Left ventricle myocardium inferior (tissue), 1 donor: ENCODE measurements around the gene ITPRID2. TPM values are rescaled to one million over a fixed set of nuclear protein-coding genes. Genes with fewer than 3 reads are reported as not detected.

Experiments
- DNase-seq: peaks from one replicate; pipeline ENCODE4 v3.0.0-alpha.2; 2020
- H3K27ac ChIP-seq: fragments of 200-600 bp; replicated peaks from 2 replicates; pipeline ENCODE4 v1.8.0; 2021
- H3K27me3 ChIP-seq: fragments of 200-600 bp; 2 replicates; pipeline ENCODE4 v1.8.0; 2021; ENCODE audit warnings: low read depth
- H3K36me3 ChIP-seq: fragments of 200-600 bp; 2 replicates; pipeline ENCODE4 v1.8.0; 2021
- H3K4me1 ChIP-seq: fragments of 200-600 bp; 2 replicates; pipeline ENCODE4 v1.8.0; 2021
- H3K4me3 ChIP-seq: fragments of 200-600 bp; 2 replicates; pipeline ENCODE4 v1.8.0; 2021; ENCODE audit warnings: mild to moderate bottlenecking, moderate library complexity
- H3K9me3 ChIP-seq: fragments of 200-600 bp; replicated peaks from 2 replicates; pipeline ENCODE4 v1.8.0; 2021
- CTCF ChIP-seq: fragments of 200-600 bp; IDR thresholded peaks from 2 replicates; pipeline ENCODE4 v1.8.0; 2021; ENCODE audit warnings: antibody characterized with exemption, mild to moderate bottlenecking, borderline replicate concordance
- intact Hi-C: fragments of 100-400 bp; cut with micrococcal nuclease; formaldehyde crosslinking; loops from one replicate; pipeline ENCODE4 v1.11.0; 2022
- total RNA-seq: library from RNA; stranded (reverse); fragmentation: NEBNext Ultra II Directional; extraction: Animal tissue kit (Norgen Biotek cat#: 25700); gene quantifications from one replicate; pipeline ENCODE4 v1.2.1, GENCODE V29; 2021
- donor health status: DM: no; HTN: yes; CAD: no; lungs with severe emphysema.

ITPRID2 gene
- total RNA-seq, 1 donor from 2014 or later = 76.0 TPM

DNA sequence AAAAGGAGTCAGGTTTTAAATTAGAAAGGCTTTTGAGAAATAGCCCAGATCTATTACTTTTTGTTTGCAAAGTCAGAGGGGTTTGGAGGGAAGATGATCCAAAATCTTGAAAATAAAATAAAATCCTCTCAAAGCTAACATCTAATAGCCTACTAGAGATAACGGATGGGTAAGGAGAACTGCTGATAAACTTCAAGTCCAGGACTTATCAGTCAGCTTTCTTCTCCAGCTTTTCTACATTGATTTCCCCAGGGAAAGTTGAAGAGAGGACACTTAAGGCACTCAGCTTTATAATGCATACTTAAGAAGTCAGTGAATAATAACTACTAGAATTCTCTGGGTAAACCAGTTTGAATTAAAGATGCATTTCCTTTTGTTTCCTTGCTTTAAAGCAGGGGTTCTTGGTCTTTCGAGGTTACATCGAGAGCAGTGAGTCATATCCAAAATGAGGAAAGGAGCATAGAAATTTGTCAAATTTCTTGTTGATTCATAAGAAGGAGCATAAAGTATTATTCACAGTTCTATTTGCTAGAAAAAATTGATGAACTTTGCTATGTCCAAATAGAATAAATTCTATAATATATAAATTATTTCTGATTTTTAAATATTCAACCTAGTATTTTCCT lies 43.2 kb upstream of the ITPRID2 start:
- no peaks in the 10 kb centered on the region for H3K36me3 ChIP-seq
- no peaks in the 10 kb centered on the region for H3K27me3 ChIP-seq
- no peak overlapping the region for H3K4me3 ChIP-seq
- intact Hi-C loops = no loop called here
- H3K27ac ChIP-seq = peak overlapping the region; percentile 14
- H3K9me3 ChIP-seq = no peaks in the 10 kb centered on the region
- TF ChIP-seq CTCF = no peak
- peaks cover 14% of the 10 kb centered on the region for H3K4me1 ChIP-seq
- no peak for DNase-seq

DNA sequence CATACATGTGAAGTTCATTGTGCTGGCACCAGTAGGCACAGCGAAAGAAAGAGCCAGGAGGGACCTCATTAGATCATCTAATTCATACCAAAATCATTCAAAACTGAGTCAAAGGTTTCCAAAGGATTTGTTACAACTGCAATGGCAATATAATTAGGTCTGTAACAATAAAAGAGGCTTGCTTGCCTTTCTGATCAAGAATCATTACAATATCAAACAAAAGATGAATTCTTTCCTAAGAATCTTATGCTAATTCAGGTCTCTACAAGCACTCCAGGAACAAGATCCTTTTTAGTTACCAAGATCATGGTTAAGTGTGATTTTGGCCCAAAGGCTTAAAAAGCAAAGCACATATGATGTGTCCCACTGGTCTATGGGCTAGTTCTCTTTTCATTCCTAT lies 41.9 kb upstream of the ITPRID2 start:
- Histone ChIP-seq H3K27me3 (no peaks in the 10 kb centered on the region), H3K27ac (no peak overlapping the region), H3K9me3 (no peaks in the 10 kb centered on the region), H3K4me1 (peaks cover 14% of the 10 kb centered on the region), H3K36me3 (no peaks in the 10 kb centered on the region), H3K4me3 (no peak overlapping the region)
- TF ChIP-seq CTCF = no peak
- no peak for DNase-seq
- intact Hi-C loops = no loop called here

GRCh38 chr2:181850936-181851560 lies 40.5 kb upstream of the ITPRID2 start:
- H3K4me3 ChIP-seq = no peak overlapping the region
- H3K27ac ChIP-seq = no peak overlapping the region
- no peak for DNase-seq
- intact Hi-C loops = no loop called here
- H3K27me3 ChIP-seq = no peaks in the 10 kb centered on the region
- no peaks in the 10 kb centered on the region for H3K9me3 ChIP-seq
- H3K4me1 ChIP-seq = peaks cover 14% of the 10 kb centered on the region
- TF ChIP-seq CTCF = no peak
- no peaks in the 10 kb centered on the region for H3K36me3 ChIP-seq

- DNase-seq = no peak
- H3K36me3 ChIP-seq = no peaks in the 10 kb centered on the region
- H3K9me3 ChIP-seq = no peaks in the 10 kb centered on the region
- intact Hi-C loops = no loop called here
- no peaks in the 10 kb centered on the region for H3K27me3 ChIP-seq
- no peak overlapping the region for H3K4me3 ChIP-seq
- peaks cover 14% of the 10 kb centered on the region for H3K4me1 ChIP-seq
- H3K27ac ChIP-seq = no peak overlapping the region
- TF ChIP-seq CTCF = no peak
These were observed 39.8 kb upstream of the ITPRID2 start for GRCh38 chr2:181851726-181852125.

GRCh38 chr2:181853696-181854095 lies 37.8 kb upstream of the ITPRID2 start:
- Histone ChIP-seq H3K27ac (no peak overlapping the region), H3K36me3 (no peaks in the 10 kb centered on the region), H3K9me3 (no peaks in the 10 kb centered on the region), H3K27me3 (no peaks in the 10 kb centered on the region), H3K4me1 (peaks cover 4% of the 10 kb centered on the region), H3K4me3 (no peak overlapping the region)
- intact Hi-C loops = no loop called here
- no peak for TF ChIP-seq CTCF
- no peak for DNase-seq
